GM19240 (cell line): ENCODE data around the gene CTDNEP1.

Experiments used
- DNase-seq: peaks from one replicate; pipeline ENCODE4 v3.0.0; 2011; ENCODE audit warnings: low spot score; ENCODE audit not compliant: insufficient read length

The CTDNEP1 gene

GRCh38 chr17:7280519-7281073 lies 29.1 kb upstream of the CTDNEP1 start:
- DNase-seq, result peak; percentile 90

GRCh38 chr17:7279448-7279847 lies 27.9 kb upstream of the CTDNEP1 start:
- no peak for DNase-seq

GRCh38 chr17:7266784-7267183 lies 15.2 kb upstream of the CTDNEP1 start:
- no peak for DNase-seq

- no peak for DNase-seq
Observed at GRCh38 chr17:7263801-7264078, 12.2 kb upstream of the CTDNEP1 start.

GRCh38 chr17:7262935-7263800 lies 11.6 kb upstream of the CTDNEP1 start:
- DNase-seq, result no peak

GRCh38 chr17:7262192-7262934 lies 10.8 kb upstream of the CTDNEP1 start, which contains the start of gene CLDN7:
Gene CLDN7, minus strand, starts transcription at chr17:7262478. Its CDS starts 435 bp downstream, at chr17:7262043.
- no peak for DNase-seq

GRCh38 chr17:7261379-7262191 lies 10.1 kb upstream of the CTDNEP1 start:
- DNase-seq, result no peak

GRCh38 chr17:7260651-7261378 lies 9.3 kb upstream of the CTDNEP1 start:
- DNase-seq, result no peak

GRCh38 chr17:7260151-7260550 lies 8.6 kb upstream of the CTDNEP1 start:
- DNase-seq, result no peak

GRCh38 chr17:7259555-7259889 lies 8.0 kb upstream of the CTDNEP1 start:
- DNase-seq, result no peak

- DNase-seq, result no peak
Observed at GRCh38 chr17:7258731-7259554, 7.4 kb upstream of the CTDNEP1 start.

GRCh38 chr17:7256766-7257456 lies 5.4 kb upstream of the CTDNEP1 start:
- DNase-seq, result no peak

- no peak for DNase-seq
Observed at GRCh38 chr17:7254511-7254910, 3.0 kb upstream of the CTDNEP1 start.

- DNase-seq, result no peak
Observed at GRCh38 chr17:7253082-7253481, 1.5 kb upstream of the CTDNEP1 start.

GRCh38 chr17:7252176-7253043 lies 876 bp upstream of the CTDNEP1 start, which contains the start of gene ELP5:
Gene ELP5, plus strand, starts transcription at chr17:7252215. Its CDS starts 336 bp downstream, at chr17:7252551.
- DNase-seq, result peak; percentile 88

GRCh38 chr17:7250695-7251627 lies 573 bp downstream of the CTDNEP1 start:
- DNase-seq, result no peak

- no peak for DNase-seq
Observed at GRCh38 chr17:7249830-7250229, 1.7 kb downstream of the CTDNEP1 start.
